Activated gamma-delta T cell (primary cell): Measurements from ENCODE around the gene ADRA2B.

ENCODE experiments used
- DNase-seq: peaks from one replicate; lab custom pipeline; 2025; lab: John Stamatoyannopoulos, UW

The ADRA2B gene

DNA sequence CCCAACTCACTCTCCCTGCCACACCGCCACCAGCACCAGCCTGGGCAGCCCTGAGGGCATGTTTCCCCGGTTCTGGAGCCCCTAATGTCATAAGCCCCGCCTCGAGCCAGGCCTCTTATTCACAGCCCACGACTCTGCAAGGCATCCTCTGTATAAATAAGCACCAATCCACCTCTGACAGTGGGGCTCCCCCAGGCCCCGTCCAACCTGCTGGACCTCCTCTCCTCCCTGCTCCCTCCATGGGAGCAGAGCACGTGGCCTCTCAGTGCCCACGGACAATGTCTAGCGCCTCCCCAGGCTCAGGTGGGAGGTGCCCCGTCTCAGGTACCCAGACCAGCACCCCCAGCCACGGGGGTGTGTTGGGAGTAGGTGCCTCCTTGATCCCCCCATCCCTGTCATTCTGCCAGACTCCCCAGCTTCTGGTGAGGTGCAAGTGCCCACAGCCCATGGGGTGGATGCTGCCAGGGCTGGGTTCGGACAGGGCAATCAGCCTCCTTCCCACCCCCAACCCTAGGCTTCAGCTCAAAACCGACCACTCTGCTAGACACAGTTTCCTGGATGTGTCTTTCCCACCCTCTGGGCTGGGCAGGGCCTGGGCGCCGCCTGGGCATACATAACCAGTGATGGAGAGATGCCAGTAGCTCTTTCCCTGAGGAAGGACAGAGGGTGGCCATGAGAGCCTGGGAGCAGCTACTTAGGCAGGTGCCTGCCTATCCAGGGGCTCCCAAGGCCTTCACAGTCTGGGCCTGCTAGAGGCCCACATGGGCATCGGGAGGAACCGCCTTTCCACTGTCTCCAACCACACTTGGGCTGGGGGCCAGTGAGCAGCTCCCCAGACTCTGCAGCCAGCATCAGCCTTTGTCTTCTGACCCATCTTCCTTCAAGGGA is 1.6 kb upstream of the ADRA2B start:
- DNase-seq, result no peak

DNA sequence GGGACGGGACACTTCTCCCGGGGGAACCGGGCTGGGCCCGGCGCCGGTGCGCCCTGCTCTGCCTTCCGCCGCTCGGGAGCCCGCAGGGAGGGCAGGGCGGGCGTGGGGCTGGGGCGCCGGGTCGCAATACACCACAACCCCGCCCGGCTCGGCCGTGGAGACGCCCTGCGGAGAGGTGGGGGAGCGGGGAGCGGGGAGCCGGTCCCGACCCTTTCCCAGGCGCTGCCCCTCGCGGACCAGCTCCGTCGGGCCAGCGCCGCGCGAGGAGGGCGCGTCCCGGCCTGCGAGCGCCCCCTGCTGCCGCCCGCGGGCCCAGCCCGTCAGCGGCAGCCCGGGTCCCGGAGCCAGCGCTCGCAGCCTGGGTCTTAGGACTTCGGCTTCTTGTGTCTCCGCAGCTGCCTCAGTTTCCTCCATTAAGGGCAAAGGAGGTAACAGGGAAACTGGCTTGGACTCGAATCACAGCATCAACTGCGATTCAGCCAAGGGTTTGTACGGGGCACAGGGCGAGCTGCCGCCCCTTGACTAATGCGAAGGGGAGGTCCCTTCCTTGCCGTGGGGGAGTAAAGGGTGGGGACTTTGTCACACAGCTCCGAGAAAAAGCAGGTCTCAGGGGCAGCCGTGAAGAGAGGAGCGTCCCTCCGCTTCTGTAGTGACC is 635 bp upstream of the ADRA2B start:
- DNase-seq, result peak; percentile 33

DNA sequence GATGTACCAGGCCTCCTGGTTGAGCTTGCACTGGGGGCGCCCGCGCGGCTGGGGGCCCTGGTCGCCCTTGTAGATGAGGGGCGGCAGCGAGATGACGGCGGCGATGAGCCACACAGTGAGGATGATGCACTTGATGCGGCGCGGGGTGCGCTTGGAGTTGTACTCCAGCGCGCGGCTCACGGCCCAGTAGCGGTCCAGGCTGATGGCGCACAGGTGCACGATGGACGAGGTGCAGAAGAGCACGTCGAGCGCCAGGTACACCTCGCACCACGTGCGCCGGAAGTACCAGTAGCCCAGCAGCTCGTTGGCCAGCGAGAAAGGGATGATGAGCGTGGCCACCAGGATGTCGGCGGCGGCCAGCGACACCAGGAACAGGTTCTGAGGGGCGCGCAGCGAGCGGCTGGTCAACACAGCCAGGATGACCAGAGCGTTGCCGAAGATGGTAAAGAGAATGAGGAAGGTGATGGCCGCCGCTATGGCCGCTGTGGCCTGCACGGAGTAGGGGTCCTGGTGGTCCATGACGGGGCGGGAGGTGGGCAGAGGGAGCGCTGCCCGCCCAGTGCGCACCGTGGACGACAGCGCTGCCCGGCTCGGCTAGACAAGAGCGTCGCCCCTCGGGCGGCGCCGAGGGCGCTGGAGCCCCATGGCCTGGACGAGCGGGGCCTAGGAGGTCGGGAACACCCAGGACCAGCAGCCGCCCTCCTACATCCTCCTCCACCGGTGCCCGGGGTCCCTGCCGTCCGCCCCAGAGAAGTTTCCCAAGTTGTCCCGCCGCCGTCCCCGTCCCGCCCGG is 544 bp downstream of the ADRA2B start:
- no peak for DNase-seq

DNA sequence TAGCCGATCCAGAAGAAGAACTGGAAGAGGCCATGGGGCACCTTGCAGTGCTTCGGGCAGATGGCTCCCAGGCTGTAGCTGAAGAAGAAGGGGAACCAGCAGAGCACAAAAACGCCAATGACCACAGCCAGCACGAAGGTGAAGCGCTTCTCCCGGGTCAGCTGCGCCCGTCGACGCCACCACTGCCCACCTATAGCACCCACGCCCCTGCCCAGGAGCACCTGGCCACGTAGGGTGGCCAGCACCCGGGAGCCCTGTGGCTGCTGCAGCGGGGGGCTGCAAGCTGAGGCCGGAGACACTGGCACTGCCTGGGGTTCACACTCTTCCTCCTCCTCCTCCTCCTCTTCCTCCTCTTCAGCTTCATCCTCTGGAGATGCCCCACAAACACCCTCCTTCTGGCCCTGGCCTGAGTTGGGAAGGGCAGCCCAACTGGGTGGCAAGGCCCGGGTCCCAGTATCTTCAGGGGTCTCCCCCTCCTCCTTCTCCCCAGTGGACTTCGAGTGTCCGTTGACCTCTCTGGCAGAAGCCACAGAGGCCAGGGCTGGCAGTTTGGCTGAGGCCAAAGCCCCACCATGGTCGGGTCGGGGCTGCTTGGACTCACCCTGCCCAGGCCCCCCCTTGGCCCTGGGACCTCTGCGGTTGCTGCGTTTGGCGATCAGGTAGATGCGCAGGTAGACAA is 1.3 kb downstream of the ADRA2B start:
- no peak for DNase-seq

DNA sequence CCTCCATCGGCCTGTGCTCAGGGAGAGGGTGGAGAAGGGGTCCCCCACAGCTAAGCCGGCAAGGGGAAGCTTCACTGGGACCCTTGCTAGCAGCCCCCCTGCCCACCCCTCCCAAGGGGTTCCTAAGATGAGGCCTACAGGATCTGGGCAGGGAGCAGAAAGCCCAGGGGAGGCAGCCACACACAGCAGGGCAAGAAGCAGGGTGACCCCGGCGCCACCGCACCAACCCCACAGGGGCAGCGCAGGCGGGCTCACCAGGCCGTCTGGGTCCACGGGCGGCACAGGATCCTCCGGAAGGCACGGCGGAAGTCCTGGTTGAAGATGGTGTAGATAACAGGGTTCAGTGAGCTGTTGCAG is 1.8 kb downstream of the ADRA2B start:
- no peak for DNase-seq

DNA sequence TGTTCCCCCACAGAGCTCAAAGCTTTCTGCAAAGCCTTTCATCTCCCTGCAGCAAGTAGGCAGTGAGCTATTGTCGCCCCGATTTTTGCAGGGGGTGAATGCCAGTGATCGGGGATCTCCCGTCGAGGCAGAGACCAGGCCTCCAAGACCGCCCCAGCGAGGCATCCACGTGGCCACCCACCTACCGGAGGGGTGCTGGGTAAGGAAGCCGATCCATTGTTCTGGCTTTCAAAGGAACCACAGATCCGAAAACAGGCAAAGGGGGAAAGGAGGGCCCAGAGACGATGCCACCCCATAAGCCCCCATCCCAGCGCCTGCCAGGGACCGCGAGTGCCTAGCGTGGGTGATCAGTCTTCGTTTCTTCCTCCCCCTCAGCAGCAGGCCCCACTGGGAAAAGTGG is 2.4 kb downstream of the ADRA2B start:
- no peak for DNase-seq

DNA sequence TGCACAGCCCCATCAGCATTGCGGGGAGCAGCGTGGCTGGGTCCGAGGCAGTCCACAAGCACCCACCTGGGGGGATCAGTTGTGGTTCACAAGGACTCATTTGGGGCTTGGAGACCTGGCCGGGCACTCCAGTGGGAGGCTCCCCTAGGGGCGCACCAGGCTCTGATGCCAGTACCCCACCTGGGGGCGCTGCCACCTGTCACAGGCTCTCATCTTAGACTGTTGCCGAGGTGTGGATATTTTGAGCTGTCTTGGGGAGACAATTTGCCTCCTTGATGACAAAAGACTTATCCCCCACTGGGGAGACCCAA is 3.0 kb downstream of the ADRA2B start:
- DNase-seq, result no peak

DNA sequence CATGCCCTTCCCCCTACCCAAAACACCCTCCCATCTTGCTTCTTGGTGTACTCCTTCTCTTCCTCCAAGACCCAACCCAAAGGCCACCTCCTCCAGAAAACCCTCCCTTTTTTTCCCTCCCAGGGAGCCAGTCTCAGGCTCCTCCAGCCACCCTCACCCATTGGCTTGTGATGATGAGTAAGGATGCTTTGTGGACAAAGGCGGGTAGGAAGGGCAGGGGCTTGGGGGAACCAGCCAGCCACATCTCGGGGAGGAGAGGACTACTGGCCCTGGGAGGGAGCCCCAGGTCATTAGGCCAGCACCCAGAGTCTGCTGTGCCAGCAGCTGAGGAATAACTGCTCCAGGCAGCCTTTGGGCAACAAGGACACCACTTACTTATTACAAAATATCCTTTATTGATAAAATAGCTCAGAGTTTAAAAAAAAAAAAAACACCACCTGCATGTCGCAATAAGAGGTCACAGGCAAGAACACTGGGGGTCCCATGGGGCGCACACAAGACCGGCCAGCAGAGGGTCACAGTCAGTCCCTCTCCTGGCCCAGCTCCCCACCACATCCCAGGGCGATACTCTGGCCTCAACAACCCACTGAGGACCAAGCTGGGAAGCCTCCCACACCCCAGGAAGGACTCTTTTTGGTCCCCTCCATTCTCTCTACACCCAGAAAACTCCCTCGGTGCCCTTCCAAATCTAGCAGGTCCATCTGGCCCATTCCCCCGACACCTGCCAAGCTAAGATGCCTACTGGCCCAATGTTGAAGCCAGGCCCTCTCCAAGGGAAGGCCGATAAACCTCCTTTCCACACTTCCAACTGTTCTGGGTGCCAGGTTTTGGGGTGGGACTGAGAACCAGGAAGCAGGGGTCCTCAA is 3.6 kb downstream of the ADRA2B start:
- no peak for DNase-seq

DNA sequence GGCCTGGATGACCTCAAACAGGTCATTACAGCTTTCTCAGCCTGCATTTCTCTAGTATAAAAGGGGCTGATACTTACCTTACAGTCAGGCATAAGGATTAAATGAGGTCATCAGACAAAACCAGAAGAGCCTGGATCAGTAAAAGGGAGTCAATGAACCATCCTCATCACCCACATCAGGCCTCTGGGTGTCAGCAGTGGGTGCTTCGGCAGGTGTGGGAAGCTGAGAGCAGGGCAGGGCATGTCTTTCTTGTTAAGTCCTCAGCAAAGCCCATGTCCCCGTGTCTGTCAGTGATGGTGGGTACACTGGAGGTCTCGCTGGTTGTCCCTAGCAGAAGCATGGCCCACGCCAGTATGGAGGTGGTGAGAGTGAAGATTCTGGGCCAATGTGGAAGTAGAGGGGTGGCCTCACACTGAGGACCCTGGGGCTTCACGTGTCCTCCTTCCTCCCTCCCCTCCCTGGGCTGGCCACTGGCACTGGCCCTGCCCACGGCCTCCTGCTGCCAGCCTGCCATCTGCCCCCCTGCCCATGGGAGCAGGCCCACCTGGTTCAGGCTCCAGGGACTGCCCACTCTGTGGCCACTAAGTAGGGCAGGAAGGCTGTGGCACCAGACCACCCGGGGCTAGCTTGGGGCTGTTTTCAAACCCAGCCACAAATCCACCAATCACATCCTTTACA is 4.4 kb downstream of the ADRA2B start:
- DNase-seq, result no peak

DNA sequence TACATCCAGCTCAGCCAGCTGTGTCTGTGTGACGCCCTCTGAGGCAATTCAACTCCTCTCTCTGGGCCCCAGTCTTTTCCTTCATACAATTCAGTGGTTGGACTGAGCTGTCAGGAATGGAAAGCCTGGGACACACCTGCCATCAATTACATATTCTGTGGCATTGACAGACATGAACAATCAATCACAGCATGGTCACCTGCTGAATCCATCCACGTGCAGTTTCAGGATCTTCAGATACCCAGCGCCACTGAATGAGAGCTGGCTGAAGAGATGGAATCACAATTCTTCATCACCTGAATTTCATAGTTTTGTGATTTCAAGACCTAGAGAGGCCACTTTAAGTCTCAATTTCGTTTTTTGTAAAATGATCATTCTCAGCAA is 5.1 kb downstream of the ADRA2B start:
- DNase-seq, result no peak

DNA sequence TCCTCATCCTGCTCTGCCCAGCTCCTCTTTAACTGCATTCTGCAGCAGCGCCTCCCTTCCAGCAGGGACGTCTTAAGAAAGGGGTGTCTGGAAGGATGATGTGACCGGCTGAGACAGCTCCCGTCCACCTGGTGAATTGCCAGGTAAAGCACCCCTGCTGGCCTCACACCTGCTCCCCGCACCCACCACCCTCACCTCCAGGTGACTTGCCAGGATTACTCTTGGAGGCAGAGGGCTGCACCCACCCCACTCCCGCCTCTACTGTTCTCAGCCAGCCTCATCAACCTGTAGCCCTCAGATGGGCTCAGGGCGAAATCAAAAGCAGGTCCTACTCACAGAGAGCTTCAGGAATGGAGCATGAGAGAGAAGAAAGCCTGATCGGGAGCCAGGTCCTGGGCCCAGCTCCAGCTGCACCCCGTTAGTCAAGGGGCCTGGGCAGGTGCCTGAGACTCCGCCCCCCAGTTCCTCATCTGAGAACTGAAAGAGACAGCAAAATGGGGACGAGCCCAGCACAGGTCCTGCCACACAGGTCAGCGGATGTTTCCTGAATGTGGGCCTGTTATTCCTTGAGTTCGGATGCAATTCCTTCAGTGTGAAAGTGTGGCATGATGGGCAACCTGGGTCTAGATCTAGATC is 5.6 kb downstream of the ADRA2B start:
- DNase-seq, result no peak

DNA sequence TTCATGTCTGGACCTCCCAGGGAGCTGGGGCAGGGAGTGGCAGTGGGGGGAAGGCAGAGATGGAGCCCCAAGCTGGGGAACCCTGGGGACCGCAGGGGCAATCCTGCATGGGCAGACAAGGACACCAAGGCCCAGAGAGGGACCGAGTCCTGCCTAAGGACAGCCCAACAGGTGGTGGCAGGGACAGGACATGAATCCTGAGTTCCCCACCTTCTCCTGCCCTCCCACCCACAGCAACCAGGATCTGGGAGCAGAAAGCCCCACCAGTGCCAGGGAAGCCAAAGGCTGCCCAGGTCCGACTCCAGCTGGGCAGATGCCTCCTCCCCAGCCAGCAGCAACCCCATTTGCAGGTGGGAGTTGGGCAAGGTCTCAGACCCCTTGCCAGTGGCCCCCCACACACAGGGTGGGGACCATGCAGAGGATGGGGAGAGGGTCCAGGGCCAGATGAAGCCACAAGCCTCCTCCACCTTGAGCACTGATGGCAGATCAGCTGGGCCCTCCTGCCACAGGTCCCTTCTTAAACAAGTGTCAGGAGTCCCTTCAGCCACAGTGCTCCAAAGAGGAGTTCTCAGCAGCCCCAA is 6.3 kb downstream of the ADRA2B start:
- DNase-seq, result no peak

DNA sequence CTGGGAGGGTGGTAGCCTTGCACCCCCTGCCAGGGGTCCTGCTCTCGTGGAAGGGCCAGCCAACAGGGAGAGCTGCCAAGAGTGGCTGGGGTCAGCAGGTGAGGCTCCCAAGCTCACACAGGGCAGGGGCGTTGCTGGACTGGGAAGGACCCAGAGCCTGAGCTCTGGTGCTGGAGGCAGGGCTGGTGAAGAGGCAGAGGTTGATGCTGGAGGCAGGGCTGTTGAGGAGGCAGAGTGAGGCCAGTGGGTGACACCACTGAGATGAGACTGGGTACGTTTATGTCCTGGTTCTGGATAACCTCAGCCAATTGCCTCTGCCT is 7.0 kb downstream of the ADRA2B start:
- no peak for DNase-seq

DNA sequence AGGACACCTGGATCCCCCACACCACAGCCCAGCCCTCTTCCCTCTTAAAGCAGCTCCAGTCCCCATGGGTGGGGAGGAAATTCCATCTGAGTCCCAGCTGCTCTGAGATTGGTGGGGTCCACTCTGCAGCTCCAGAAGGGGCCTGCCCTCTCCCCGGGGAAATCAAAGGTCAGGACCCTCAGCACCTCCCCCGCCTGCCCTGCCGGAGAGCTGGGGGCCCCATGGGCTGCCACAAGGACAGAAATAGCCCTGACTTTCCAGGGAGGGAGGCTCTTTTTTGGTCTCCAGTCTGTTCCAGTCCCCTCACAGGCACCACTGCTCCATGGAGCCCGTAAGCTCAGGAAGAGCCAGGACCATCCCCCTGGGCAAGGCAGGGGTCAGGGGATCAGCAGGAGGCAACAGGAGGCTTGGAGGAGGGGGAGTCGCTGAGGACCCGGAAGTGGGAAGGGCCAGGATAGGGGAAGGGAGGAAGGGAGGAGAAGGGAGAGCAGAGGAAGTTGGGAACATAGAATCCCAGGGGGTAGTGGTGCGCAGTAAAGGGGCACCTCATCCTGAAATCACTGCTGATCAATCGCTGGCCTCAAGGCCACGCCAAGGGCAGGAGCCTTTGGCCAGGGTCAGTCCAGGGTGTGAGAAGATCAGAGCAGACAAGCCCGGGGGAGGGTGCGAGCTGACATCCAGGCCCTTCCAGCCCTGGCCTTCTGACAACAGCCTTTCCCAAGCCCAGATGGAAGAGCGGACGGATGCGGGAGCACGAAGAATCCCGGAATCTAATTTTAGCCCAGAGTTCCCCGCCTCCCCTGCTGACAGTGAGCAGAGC is 7.6 kb downstream of the ADRA2B start:
- DNase-seq, result no peak

DNA sequence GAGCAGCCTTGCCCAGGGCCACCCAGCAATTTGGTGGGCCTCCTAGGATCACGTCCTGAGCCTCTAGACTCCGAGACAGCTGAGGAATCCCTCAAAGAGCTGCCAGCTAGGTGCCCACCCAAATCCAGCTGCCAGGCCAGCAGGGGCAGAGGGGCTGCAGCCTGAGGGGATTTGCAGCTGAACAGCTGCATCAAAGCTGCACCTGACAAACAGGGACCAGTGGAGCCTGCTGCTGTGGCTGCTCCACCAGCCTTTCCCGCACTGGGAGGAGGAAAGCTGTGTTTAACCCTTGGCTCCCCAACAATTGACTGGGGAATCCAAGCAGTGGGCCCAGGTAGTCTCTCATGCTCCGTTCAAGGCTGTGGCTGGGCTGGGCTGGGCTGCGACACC is 8.2 kb downstream of the ADRA2B start:
- DNase-seq, result no peak

DNA sequence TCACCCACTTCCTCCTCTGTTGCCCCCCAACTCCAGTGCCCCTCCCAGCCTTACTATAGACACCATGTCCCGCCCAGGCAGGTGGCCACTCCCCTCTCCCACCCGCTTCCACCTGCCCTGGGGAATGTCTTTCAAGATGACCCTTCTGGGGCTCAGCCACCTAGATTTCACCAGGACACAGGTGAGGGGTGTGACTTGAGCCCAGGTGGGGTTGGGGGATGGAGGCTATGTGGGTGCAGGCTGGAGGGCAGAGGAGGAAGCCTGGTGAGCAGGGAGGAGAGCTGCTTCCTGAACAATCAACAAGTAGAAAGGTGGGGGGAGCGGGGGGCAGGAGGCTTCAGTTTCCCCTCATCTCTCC is 8.7 kb downstream of the ADRA2B start:
- DNase-seq, result no peak

DNA sequence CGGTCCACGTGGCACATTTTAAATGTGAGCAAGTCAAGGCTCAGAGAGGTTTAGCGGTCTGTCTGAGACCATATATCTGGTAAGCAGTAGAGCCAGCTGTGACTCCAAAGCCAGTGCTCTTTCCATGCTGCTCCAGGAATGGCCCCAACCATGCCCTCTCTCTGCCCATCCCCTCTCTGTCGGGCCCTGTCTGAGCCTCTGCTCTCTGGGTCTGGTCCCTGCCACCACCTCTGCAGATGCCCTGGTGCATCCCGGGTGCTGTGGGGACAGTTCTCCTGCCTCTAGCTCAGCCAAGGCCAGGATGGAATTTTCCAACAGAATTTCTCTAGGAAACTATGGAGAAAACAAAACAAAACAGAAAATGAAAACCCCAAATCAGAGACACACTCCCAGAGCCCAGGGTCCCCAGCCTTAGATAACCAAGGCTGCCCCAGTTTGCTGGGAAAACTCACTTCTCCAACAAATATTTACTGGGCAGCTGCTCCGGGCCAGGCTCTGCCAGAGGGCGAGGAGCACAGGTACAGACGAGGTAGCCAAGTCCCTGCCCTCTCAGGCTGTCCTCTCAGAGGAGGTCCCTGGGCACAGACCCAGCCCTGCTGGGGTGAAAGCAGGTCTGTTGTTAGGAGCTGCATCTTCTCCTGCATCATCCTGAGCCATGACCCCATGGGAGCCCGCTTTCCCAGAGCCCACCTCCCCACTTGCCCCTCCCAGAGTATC is 9.2 kb downstream of the ADRA2B start:
- no peak for DNase-seq

DNA sequence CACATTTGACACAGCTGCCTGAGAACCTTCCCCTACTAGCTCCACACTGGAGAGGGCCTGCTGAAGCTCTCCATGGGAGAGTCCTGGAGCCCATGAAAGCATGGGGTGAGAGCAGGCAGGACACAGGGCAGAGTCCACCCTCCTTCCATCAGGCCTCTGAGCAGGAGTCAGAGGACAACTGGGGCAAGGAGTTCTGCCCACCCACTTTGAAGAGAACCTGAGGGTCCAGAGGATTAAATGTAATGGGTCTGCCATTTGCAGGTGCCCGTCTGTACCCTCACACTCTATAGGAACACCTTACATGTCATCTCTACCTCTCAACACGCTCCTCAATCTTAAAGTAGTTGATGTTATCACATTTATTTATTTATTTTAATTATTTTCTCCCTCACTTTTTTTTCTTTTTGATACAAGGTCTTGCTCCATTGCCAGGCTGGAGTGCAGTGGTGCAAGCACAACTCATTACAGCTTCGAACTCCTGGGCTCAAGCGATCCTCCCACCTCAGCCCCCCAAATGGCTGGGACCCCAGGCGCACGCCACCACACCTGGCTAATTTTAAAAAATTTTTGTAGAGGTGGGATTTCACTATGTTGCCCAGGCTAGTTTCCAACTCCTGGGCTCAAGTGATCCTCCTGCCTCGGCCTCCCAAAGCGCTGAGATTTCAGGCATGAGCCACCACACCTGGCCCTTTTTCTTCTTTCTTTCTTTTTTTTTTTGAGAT is 10.2 kb downstream of the ADRA2B start:
- DNase-seq, result no peak
